Measurements from ENCODE around the gene KCNH1.

Gene KCNH1

DNA sequence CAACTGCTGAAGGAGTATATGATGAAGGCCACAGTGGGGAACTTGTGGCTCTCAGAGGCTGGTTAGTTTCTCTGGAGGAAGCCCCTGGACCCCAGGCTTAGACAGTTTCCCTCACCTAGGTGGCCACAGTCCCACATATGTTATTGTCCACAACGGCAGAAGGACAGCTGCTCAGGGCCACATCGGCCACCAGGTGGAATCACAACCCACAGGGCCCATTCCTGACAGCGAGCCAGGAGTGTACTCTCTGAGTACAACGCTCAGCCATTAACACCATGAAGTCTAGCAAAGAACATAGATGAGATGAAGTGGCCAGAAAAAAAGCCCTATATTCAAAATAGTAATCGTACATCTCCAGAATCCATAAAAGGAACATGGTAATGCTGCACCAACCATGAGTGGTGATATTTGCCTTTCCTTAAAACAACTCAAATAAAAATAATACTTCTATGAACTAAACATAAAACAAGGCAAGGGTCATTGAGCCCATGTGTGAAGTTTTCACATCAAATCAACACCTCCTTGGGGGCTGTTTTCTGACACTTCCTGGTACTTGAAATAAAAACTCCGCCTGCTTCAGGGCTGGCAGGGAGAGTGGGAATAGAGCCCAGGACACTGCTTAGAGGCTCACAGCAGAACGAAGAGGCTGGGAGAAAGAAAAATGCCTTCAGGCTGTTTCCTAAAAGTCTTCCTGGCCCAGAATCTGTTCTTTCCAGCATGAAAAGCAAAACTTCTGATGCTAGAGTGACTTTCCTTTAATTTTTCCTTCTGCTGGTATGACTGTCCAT, 421.9 kb downstream of the KCNH1 start:
- TF ChIP-seq, protein P1, sequence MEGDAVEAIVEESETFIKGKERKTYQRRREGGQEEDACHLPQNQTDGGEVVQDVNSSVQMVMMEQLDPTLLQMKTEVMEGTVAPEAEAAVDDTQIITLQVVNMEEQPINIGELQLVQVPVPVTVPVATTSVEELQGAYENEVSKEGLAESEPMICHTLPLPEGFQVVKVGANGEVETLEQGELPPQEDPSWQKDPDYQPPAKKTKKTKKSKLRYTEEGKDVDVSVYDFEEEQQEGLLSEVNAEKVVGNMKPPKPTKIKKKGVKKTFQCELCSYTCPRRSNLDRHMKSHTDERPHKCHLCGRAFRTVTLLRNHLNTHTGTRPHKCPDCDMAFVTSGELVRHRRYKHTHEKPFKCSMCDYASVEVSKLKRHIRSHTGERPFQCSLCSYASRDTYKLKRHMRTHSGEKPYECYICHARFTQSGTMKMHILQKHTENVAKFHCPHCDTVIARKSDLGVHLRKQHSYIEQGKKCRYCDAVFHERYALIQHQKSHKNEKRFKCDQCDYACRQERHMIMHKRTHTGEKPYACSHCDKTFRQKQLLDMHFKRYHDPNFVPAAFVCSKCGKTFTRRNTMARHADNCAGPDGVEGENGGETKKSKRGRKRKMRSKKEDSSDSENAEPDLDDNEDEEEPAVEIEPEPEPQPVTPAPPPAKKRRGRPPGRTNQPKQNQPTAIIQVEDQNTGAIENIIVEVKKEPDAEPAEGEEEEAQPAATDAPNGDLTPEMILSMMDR (IDR thresholded peaks at IDR 0.05; ENCODE audit: control insufficient read depth, extremely low read depth, insufficient read depth) = 0 out of 2 replicates have a peak, but pooled peaks have one; percentile 22
- no peak overlapping the region for H3K4me3 ChIP-seq (ENCODE audit: low read depth, low read length)
- no peak for DNase-seq (ENCODE audit: low read depth)

DNA sequence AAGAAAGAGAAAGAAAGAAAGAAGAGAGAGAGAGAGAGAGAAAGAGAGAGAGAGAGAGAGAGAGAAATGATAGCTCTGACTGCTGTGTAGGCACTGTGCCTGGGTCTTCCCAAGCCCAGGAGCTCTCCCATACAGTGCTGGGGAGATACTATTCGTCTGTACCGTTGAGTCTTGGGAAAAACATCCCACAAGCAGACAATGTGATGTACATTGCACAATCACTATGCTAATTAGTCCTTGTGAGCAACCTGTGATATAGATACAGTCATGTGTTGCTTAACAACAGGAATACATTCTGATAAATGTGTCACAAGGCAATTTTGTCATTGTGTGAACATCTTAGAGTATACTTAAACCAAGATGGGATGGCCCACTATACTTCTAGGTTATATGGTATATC, 424.2 kb downstream of the KCNH1 start:
- TF ChIP-seq, protein P1 (IDR thresholded peaks at IDR 0.05; ENCODE audit: control insufficient read depth, extremely low read depth, insufficient read depth) = no peak
- no peak overlapping the region for H3K4me3 ChIP-seq (ENCODE audit: low read depth, low read length)
- DNase-seq (ENCODE audit: low read depth) = no peak

DNA sequence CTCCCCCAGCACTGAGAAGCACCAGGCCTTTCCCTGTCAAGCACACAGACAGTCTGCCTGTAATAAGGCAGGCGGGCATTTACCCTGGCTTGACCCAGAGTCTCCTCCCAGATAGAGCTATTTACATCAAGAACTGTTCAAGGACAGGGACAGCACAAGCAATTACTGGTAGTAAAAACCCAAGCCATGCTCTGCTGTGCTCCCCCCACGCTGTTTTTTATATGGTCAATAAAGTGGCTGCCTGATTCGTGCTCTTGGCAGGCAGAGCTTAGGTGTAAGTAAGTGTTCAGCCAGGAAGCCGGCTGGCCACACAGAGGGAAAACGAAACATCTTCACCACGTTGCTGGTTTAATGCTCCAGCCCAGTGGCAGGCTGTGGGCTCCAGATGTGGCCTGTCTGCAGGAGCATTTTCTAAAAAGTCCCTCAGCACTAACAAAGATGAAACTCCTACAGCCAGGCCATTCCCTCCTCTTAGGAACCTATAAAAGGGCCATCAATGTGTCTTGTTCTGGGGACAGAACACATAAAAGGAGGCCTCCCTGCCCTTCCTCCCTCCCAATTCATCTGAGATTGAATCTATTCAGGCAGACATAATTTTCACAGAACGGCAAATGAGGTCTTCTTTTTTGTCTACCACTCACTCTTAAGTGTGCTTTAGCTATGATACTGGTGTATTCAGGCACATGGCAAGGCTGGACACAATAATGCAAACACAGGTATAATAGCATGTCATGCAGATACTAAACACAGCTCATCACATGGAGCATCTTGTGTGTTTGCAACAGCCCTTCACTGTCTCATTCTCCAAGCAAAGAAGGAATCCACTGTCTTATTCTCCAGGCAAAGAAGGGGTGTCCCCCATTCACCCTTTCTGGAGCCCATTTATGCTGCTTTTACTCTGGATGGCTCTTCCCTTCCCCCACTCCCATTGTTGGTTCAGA, 426.4 kb downstream of the KCNH1 start:
- peak; percentile 80 for DNase-seq (ENCODE audit: low read depth)
- H3K4me3 ChIP-seq (ENCODE audit: low read depth, low read length) = no peak overlapping the region

DNA sequence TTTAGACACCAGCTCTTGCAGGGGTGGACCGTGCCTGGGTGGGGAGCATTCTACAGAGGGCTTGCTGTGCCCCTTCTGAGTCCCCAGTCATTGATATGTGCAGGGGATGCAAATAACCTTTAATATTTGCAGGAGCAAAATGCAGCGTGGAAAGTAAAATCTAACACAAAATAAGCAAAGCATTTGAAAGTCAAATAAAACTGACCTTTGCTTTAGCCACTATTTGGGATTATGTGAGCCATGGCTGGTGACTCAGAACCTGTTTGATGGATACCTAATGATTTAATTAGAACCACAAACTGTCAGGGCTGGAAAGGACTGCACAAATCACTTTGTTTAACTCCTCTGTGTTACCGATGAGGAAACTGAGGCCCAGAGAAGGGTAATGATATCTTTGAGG, 427.7 kb downstream of the KCNH1 start:
- TF ChIP-seq, protein P1 (IDR thresholded peaks at IDR 0.05; ENCODE audit: control insufficient read depth, extremely low read depth, insufficient read depth) = no peak
- no peak for DNase-seq (ENCODE audit: low read depth)
- H3K4me3 ChIP-seq (ENCODE audit: low read depth, low read length) = no peak overlapping the region

More for the DNA sequence above, 426.4 kb downstream of the KCNH1 start:
- TF ChIP-seq, protein P1 (IDR thresholded peaks at IDR 0.05; ENCODE audit: control insufficient read depth, extremely low read depth, insufficient read depth) = no peak

DNA sequence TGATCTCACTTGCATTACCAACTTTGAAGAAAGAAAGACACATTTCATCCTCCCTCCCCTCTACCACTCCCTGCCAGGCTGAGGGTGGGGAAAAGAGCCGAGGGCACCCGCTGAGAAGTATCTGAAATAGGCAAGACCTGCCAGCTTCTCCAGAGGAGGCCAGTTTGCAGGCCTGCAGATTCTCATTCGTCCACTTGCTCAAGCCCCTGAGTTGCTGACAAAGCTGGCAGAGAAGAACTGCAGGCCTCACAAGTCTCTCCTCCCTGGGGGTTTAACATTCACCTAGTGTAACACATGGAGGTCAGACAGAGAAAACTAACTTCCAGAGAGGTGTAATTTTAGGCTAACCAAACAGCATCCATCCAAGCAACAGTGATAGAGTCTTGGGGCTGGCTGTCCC, 428.9 kb downstream of the KCNH1 start:
- no peak overlapping the region for H3K4me3 ChIP-seq (ENCODE audit: low read depth, low read length)
- DNase-seq (ENCODE audit: low read depth) = no peak
- TF ChIP-seq, protein P1 (IDR thresholded peaks at IDR 0.05; ENCODE audit: control insufficient read depth, extremely low read depth, insufficient read depth) = no peak

DNA sequence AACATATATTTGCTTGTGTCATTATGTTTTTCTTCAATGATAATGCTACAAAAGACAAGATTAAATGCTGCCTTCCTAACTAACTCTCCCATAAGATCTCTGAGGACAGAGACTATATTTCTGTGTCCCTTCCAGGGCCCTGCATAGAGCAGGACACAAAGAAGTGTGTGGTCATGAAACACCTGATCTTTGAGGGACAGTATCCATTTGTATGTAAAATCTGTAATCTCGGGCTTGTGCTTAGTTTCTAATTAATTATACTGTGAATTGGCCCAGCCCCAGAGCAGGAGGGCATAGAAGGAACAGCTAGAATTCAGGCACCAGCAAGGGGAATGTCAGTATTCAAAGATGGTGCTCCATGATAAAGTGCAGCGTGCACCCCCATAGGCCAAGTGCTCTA, 430.4 kb downstream of the KCNH1 start:
- no peak overlapping the region for H3K4me3 ChIP-seq (ENCODE audit: low read depth, low read length)
- no peak for DNase-seq (ENCODE audit: low read depth)
- TF ChIP-seq, protein P1 (IDR thresholded peaks at IDR 0.05; ENCODE audit: control insufficient read depth, extremely low read depth, insufficient read depth) = no peak

Measured in LNCaP clone FGC (cell line).